ENCODE data around the gene FAM171A2. TPM values are rescaled to one million over a fixed set of nuclear protein-coding genes. Genes with fewer than 3 reads are reported as not detected.

Gene FAM171A2
- total and polyA plus RNA-seq, 2 of the 8 experiments (the other 6 are each of a cell fraction or from before 2014, with no cell fraction given): 21.9 to 24.1 TPM

DNA sequence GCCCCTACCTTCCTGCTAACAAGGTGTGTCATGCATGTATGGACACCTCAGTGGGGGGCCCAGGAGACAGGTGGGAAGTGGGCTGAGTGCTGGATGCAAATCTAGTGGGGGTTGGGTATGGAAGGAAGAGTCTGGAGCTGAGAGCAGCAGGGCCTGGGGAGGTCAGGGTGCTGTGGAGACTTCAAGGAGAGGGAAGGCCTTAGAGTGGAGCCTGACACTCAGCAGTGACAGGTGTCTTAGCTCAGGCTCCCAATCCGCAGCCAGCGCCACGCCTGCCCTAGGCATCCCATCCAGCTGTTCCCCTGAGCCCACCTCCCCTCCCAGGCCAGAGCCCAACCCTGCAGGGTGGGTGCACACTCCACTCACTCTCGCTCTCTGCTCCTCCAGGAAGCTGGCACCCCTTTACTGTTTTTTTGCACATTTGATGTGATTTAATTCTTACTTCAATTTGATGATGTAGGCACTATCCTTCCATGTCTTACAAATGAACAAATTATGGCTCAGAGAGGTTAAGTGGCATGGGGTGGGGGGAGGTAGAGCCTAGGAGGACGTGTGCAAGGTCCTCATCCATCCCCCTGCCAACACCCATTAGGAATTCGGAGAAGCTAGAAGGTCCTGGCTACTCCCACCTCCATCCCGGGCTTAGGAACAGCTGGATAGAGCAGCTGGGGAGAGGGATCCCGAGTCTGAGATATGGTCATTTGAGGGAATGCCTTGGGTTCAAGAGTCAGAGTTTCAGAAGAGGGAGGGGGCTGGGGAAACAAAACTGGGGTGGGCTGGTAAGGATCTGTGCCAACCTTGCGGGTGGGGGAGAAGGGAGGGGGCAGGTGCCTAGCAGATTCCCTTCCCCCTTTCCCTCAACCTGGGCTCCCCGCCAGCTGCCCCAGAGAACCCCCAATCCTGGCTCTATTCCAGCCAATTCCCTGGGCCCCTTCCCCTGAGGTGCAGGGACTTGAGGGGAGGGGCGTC lies 2.1 kb downstream of the FAM171A2 start:
- whole genome bisulfite sequencing, 2 experiments (ENCODE audit: extremely low coverage in 1 of 2, insufficient coverage in 1 of 2, insufficient read length in 1 of 2, insufficient replicate concordance in 2 of 2, low coverage in 1 of 2, low lambda C conversion rate in 2 of 2, missing lambda C conversion rate in 1 of 2): 55% methylated on average over 9 of the region's 11 CpGs; no CpG with 5 or more reads in 1 of the 2 experiments
- TF ChIP-seq HDAC2 (IDR thresholded peaks at IDR 0.05; ENCODE audit: borderline replicate concordance in 1 of 2, low read depth in 2 of 2, low read length in 2 of 2) (no peak), RFX5 (IDR thresholded peaks at IDR 0.05; ENCODE audit: borderline replicate concordance, low read depth, low read length) (no peak), KDM4A (IDR thresholded peaks at IDR 0.05; ENCODE audit: low read depth, low read length, severe bottlenecking) (no peak), GTF2F1 (IDR thresholded peaks at IDR 0.05; ENCODE audit: borderline replicate concordance, low read depth, low read length) (no peak), SP2 (IDR thresholded peaks at IDR 0.05; ENCODE audit: low read length) (no peak), TAF1 (IDR thresholded peaks at IDR 0.05; ENCODE audit: low read depth, low read length) (no peak), CBX5 (IDR thresholded peaks at IDR 0.05; ENCODE audit: low read depth, low read length) (no peak), KDM1A (IDR thresholded peaks at IDR 0.05; ENCODE audit: borderline replicate concordance, low read length) (no peak), PHF8 (conservative IDR thresholded peaks at IDR 0.05; ENCODE audit: low read depth, low read length) (no peak), BRCA1 (IDR thresholded peaks at IDR 0.05; ENCODE audit: low read depth, low read length) (no peak), CREB1 (IDR thresholded peaks at IDR 0.05) (no peak)

More for the DNA sequence above, 2.1 kb downstream of the FAM171A2 start:
- Histone ChIP-seq H3K79me2 (ENCODE audit: control insufficient read depth in 1 of 2, insufficient read depth in 2 of 2, low read length in 2 of 2) (peaks cover 0 to 7% of the 10 kb centered on the region in 2 experiments; a peak in 1 of 4 replicates), H3K4me3 (ENCODE audit: extremely low read depth in 1 of 4, insufficient read depth in 2 of 4, low read depth in 3 of 4, low read length in 4 of 4) (peak overlapping the region in 3 of 4 experiments; percentile 3 to 100 (median 15); a peak in 5 of 8 replicates), H3K23ac (ENCODE audit: insufficient read length) (no peak overlapping the region), H4K91ac (replicated peaks; ENCODE audit: insufficient read length, low read length) (no peak overlapping the region), H3K9ac (replicated peaks in 1 of 4; ENCODE audit: extremely low read depth in 1 of 4, low read depth in 3 of 4, low read length in 3 of 4) (no peak overlapping the region), H3K27me3 (replicated peaks in 1 of 4; ENCODE audit: control insufficient read depth in 3 of 4, extremely low read depth in 1 of 4, insufficient read depth in 3 of 4, low read length in 3 of 4) (no peaks in the 10 kb centered on the region), H3K4me1 (replicated peaks in 1 of 4; ENCODE audit: control insufficient read depth in 3 of 4, insufficient read depth in 4 of 4, low read length in 3 of 4) (peaks cover 9 to 23% (median 18%) of the 10 kb centered on the region in 4 experiments), H2BK5ac (ENCODE audit: low read depth, low read length) (peak overlapping the region; percentile 38; the same call in 1 of the 2 replicates), H2BK120ac (replicated peaks; ENCODE audit: low read depth, low read length) (no peak overlapping the region), H3K4me2 (ENCODE audit: insufficient read depth in 1 of 2, low read depth in 2 of 2, low read length in 2 of 2) (peak overlapping the region; percentile 52 to 79), H2BK15ac (ENCODE audit: low read length) (peak overlapping the region; percentile 18; the same call in 1 of the 2 replicates), H2AK5ac (ENCODE audit: low read depth, low read length) (no peak overlapping the region), H3K9me3 (ENCODE audit: insufficient read depth in 2 of 2, low read depth in 1 of 2, low read length in 1 of 2) (no peaks in the 10 kb centered on the region), H3K79me1 (ENCODE audit: low read depth, low read length) (peaks cover 12% of the 10 kb centered on the region), H3K27ac (ENCODE audit: low read depth, low read length) (no peak overlapping the region), H4K8ac (ENCODE audit: extremely low read depth, insufficient read depth, low read length) (no peak overlapping the region), H2AFZ (ENCODE audit: low read length) (no peak overlapping the region), H4K5ac (ENCODE audit: insufficient read length, low read depth, low read length) (no peak overlapping the region), H3K23me2 (ENCODE audit: low read depth, low read length) (peaks cover 2% of the 10 kb centered on the region; the same call in 1 of the 2 replicates), H4K20me1 (replicated peaks in 1 of 2; ENCODE audit: control insufficient read depth in 1 of 2, insufficient read depth in 2 of 2, low read length in 2 of 2) (peaks cover 3 to 23% of the 10 kb centered on the region in 2 experiments), H3K14ac (ENCODE audit: insufficient read length) (no peak overlapping the region), H3K56ac (replicated peaks; ENCODE audit: insufficient read length, low read depth, low read length) (no peak overlapping the region), H3K4ac (replicated peaks; ENCODE audit: insufficient read length, low read depth, low read length) (no peak overlapping the region), H2BK12ac (ENCODE audit: low read depth, low read length) (peak overlapping the region; percentile 6; the same call in 1 of the 2 replicates), H2BK20ac (ENCODE audit: low read length) (no peak overlapping the region), H3K36me3 (ENCODE audit: control insufficient read depth in 2 of 4, insufficient read depth in 4 of 4, low read length in 3 of 4) (peaks cover 0 to 6% (median 1%) of the 10 kb centered on the region in 4 experiments; a peak in 1 of 8 replicates), H3K18ac (ENCODE audit: extremely low read depth, low read length) (no peak overlapping the region; the same call in 1 of the 2 replicates)
- DNase-seq (ENCODE audit: low read depth in 1 of 2, low spot score in 2 of 2) (no peak), FAIRE-seq (no peak)
- CTCF ChIA-PET (ENCODE audit: partially characterized antibody): interaction anchor here (0.7 to 10.1 kb wide), 12 partner anchors 10 to 419 kb away, joined by 3 to 177 read pairs (median 4); partner anchors contain the start of gene GRN
- POLR2A ChIA-PET (ENCODE audit: partially characterized antibody): interaction anchor here (1.1 to 3.8 kb wide), 14 partner anchors 8 to 170 kb away, joined by 3 to 15 read pairs (median 4); partner anchors contain the start of gene GPATCH8

Measured in H1 (cell line).